H1 (cell line): ENCODE measurements around the gene ADD3. TPM values are rescaled to one million over a fixed set of nuclear protein-coding genes. Genes with fewer than 3 reads are reported as not detected.

Experiments
- CTCF ChIA-PET: fragments of 300-600 bp; sonication (Branson Sonifier 250); formaldehyde crosslinking; loops from one replicate; lab custom pipeline; 2021; ENCODE audit not compliant: partially characterized antibody; lab: Charles Lee
- POLR2A ChIA-PET: fragments of 300-600 bp; sonication (Branson Sonifier 250); formaldehyde crosslinking; loops from one replicate; lab custom pipeline; 2021; ENCODE audit warnings: inconsistent platforms; ENCODE audit not compliant: partially characterized antibody; lab: Charles Lee
- DNase-seq, 2 experiments: peaks; one replicate each; pipeline versions ENCODE4 v3.0.0 to v3.0.0-alpha.2; 2010 to 2022; ENCODE audit warnings: low spot score in 2 of 2, low read depth in 1 of 2, mixed read lengths in 1 of 2
- FAIRE-seq: peaks from 2 replicates; lab custom pipeline; 2011; peaks lifted over from hg19 to GRCh38; lab: Jason Lieb, UNC
- H2AFZ ChIP-seq: 2 replicates; pipeline ENCODE4 v1.8.1; 2012; ENCODE audit warnings: low read length, inconsistent platforms
- H2AK5ac ChIP-seq: 2 replicates; pipeline ENCODE4 v1.6.1; 2013; ENCODE audit warnings: low read depth, low read length
- H2BK120ac ChIP-seq: replicated peaks from 2 replicates; pipeline ENCODE3; 2013; ENCODE audit warnings: low read depth, low read length, inconsistent platforms
- H2BK12ac ChIP-seq: 2 replicates; pipeline ENCODE4 v1.6.1; 2013; ENCODE audit warnings: low read depth, low read length
- H2BK15ac ChIP-seq: 2 replicates; pipeline ENCODE4 v1.6.1; 2013; ENCODE audit warnings: low read length
- H2BK20ac ChIP-seq: 2 replicates; pipeline ENCODE4 v1.6.1; 2013; ENCODE audit warnings: low read length
- H2BK5ac ChIP-seq: 2 replicates; pipeline ENCODE4 v1.6.1; 2013; ENCODE audit warnings: low read depth, low read length
- H3K14ac ChIP-seq: 2 replicates; pipeline ENCODE4 v1.6.1; 2013; ENCODE audit warnings: inconsistent platforms; ENCODE audit not compliant: insufficient read length
- H3K18ac ChIP-seq: 2 replicates; pipeline ENCODE4 v1.6.1; 2013; ENCODE audit warnings: low read length; ENCODE audit errors: extremely low read depth
- H3K23ac ChIP-seq: 2 replicates; pipeline ENCODE4 v1.6.1; 2013; ENCODE audit warnings: inconsistent platforms; ENCODE audit not compliant: insufficient read length
- H3K23me2 ChIP-seq: 2 replicates; pipeline ENCODE4 v1.6.1; 2013; ENCODE audit warnings: low read depth, low read length
- H3K27ac ChIP-seq: 2 replicates; pipeline ENCODE4 v1.6.1; 2011; ENCODE audit warnings: low read depth, low read length, inconsistent platforms
- H3K27me3 ChIP-seq, 4 experiments: replicated peaks in 1 of 4; 1 replicate in 1 of 4; 2 replicates in 3 of 4; pipeline versions ENCODE4 v1.6.1 to v1.8.1; 2011 to 2013; ENCODE audit warnings: low read length in 3 of 4, mild to moderate bottlenecking in 3 of 4, inconsistent platforms in 2 of 4, mixed read lengths in 2 of 4, moderate library complexity in 1 of 4; ENCODE audit not compliant: control insufficient read depth in 3 of 4, insufficient read depth in 3 of 4; ENCODE audit errors: extremely low read depth in 1 of 4
- H3K36me3 ChIP-seq, 4 experiments: 2 replicates each; pipeline versions ENCODE4 v1.6.1 to v1.8.1; 2011 to 2013; ENCODE audit warnings: mild to moderate bottlenecking in 4 of 4, low read length in 3 of 4, moderate library complexity in 2 of 4, control low read depth in 1 of 4, inconsistent platforms in 1 of 4; ENCODE audit not compliant: insufficient read depth in 4 of 4, control insufficient read depth in 2 of 4
- H3K4ac ChIP-seq: replicated peaks from 2 replicates; pipeline ENCODE3; 2013; ENCODE audit warnings: low read length, low read depth, mixed read lengths, inconsistent platforms; ENCODE audit not compliant: insufficient read length
- H3K4me1 ChIP-seq, 4 experiments: replicated peaks in 1 of 4; 1 replicate in 1 of 4; 2 replicates in 3 of 4; pipeline versions ENCODE4 v1.6.1 to v1.8.1; 2011 to 2013; ENCODE audit warnings: low read length in 3 of 4, inconsistent platforms in 2 of 4, mixed read lengths in 1 of 4; ENCODE audit not compliant: insufficient read depth in 4 of 4, control insufficient read depth in 3 of 4
- H3K4me2 ChIP-seq, 2 experiments: 2 replicates each; pipeline versions ENCODE4 v1.6.1 to v1.8.1; 2011 to 2013; ENCODE audit warnings: low read depth in 2 of 2, low read length in 2 of 2, control low read depth in 1 of 2, inconsistent platforms in 1 of 2, mild to moderate bottlenecking in 1 of 2; ENCODE audit not compliant: insufficient read depth in 1 of 2
- H3K4me3 ChIP-seq, 4 experiments: fragments of 200-600, 300-600 bp in 1 of 4; sonication (generic), shearing (Covaris generic), sonication (Bioruptor Twin) in 1 of 4; 2 replicates each; pipeline versions ENCODE4 v1.5.1 to v1.8.1; 2011 to 2016; ENCODE audit warnings: low read length in 4 of 4, low read depth in 3 of 4, control low read depth in 2 of 4, inconsistent platforms in 2 of 4, mild to moderate bottlenecking in 2 of 4, mixed read lengths in 1 of 4, moderate library complexity in 1 of 4; ENCODE audit not compliant: insufficient read depth in 2 of 4; ENCODE audit errors: extremely low read depth in 1 of 4
- H3K56ac ChIP-seq: replicated peaks from 2 replicates; pipeline ENCODE3; 2013; ENCODE audit warnings: low read depth, mild to moderate bottlenecking, mixed read lengths, low read length, inconsistent platforms; ENCODE audit not compliant: insufficient read length
- H3K79me1 ChIP-seq: 2 replicates; pipeline ENCODE4 v1.6.1; 2013; ENCODE audit warnings: low read depth, low read length, control low read depth
- H3K79me2 ChIP-seq, 2 experiments: 2 replicates each; pipeline versions ENCODE4 v1.6.1 to v1.8.1; 2012 to 2013; ENCODE audit warnings: low read length in 2 of 2, mild to moderate bottlenecking in 2 of 2, inconsistent platforms in 1 of 2; ENCODE audit not compliant: insufficient read depth in 2 of 2, control insufficient read depth in 1 of 2
- H3K9ac ChIP-seq, 4 experiments: replicated peaks in 1 of 4; 1 replicate in 1 of 4; 2 replicates in 3 of 4; pipeline versions ENCODE4 v1.6.1 to v1.8.1; 2011 to 2013; ENCODE audit warnings: low read depth in 3 of 4, low read length in 3 of 4, control low read depth in 2 of 4, mild to moderate bottlenecking in 2 of 4, moderate library complexity in 2 of 4, inconsistent platforms in 1 of 4; ENCODE audit errors: extremely low read depth in 1 of 4
- H3K9me3 ChIP-seq, 2 experiments: 2 replicates each; pipeline versions ENCODE4 v1.6.1 to v1.8.1; 2012 to 2013; ENCODE audit warnings: mild to moderate bottlenecking in 2 of 2, moderate library complexity in 2 of 2, control low read depth in 1 of 2, inconsistent platforms in 1 of 2, low read depth in 1 of 2, low read length in 1 of 2, mixed read lengths in 1 of 2; ENCODE audit not compliant: insufficient read depth in 2 of 2
- H4K20me1 ChIP-seq, 2 experiments: replicated peaks in 1 of 2; 2 replicates each; pipeline versions ENCODE3 to v1.8.1; 2011 to 2013; ENCODE audit warnings: inconsistent platforms in 2 of 2, low read length in 2 of 2, mild to moderate bottlenecking in 1 of 2; ENCODE audit not compliant: insufficient read depth in 2 of 2, control insufficient read depth in 1 of 2
- H4K5ac ChIP-seq: 2 replicates; pipeline ENCODE4 v1.6.1; 2013; ENCODE audit warnings: low read length, low read depth, mixed read lengths, inconsistent platforms; ENCODE audit not compliant: insufficient read length
- H4K8ac ChIP-seq: 2 replicates; pipeline ENCODE4 v1.8.0; 2013; ENCODE audit warnings: mild to moderate bottlenecking, moderate library complexity, low read length, inconsistent platforms; ENCODE audit not compliant: insufficient read depth; ENCODE audit errors: extremely low read depth
- H4K91ac ChIP-seq: replicated peaks from 2 replicates; pipeline ENCODE3; 2013; ENCODE audit warnings: low read length, mixed read lengths, inconsistent platforms; ENCODE audit not compliant: insufficient read length
- SUZ12 ChIP-seq: fragments of 200-600 bp; sonication (generic); IDR thresholded peaks from 2 replicates; pipeline ENCODE4 v1.6.1; 2012; ENCODE audit warnings: mild to moderate bottlenecking, inconsistent platforms, low read length, moderate library complexity, mixed read lengths
- TEAD4 ChIP-seq: IDR thresholded peaks from 2 replicates; pipeline ENCODE4 v1.6.1; 2012; ENCODE audit warnings: low read depth, low read length, inconsistent platforms, mixed read lengths
- polyA plus RNA-seq, 7 experiments: library from polyadenylated mRNA; depleted of rRNA in 3 of 7; stranded (reverse) in 5 of 7; unstranded in 2 of 7; fragments of >200 nt in 5 of 7; fragments of 200-250 nt in 2 of 7; gene quantifications; 1 replicate in 5 of 7; 2 replicates in 1 of 7; 4 replicates in 1 of 7; pipeline versions ENCODE4 v1.2.1 to v1.2.3, GENCODE V29; 2011 to 2013; ENCODE audit warnings: missing spikeins in 2 of 7, mixed read lengths in 2 of 7
- total RNA-seq: library from RNA; stranded (reverse); fragmentation: NEBNext Ultra II Directional; extraction: Animal tissue kit (Norgen Biotek cat#: 25700); gene quantifications from 2 replicates; pipeline ENCODE4 v1.2.1, GENCODE V29; 2021

ADD3 gene
- total and polyA plus RNA-seq, 2 of the 8 experiments (the other 6 are each of a cell fraction or from before 2014, with no cell fraction given): 44.7 to 85.6 TPM

DNA sequence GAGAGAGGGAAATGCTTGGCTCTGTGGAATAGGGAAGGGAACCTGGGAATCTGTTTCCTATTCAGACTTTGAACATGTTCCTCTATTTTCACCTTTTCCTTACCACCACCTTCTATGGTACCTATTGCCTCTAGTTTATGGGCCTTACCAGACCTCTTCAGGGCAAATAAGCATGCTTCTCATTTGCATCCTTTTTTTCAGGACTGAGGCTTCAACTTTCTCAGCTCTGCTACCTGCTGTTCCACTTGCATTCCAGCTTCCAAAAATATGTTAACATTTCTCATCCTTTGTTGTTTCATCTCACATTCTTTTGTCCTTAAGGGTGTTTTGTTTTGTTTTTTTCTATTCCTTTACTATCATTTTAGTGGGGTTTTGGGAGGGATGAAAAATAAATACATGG lies 121.7 kb downstream of the ADD3 start:
- Histone ChIP-seq H2BK120ac (no peak overlapping the region), H3K56ac (no peak overlapping the region), H4K20me1 (peaks cover 0 to 2% of the 10 kb centered on the region in 2 experiments), H3K79me2 (no peaks in the 10 kb centered on the region), H3K4me3 (no peak overlapping the region), H3K23me2 (no peaks in the 10 kb centered on the region)
- DNase-seq: no peak
- CTCF ChIA-PET: interaction anchor here (0.6 to 1.5 kb wide), 4 partner anchors 8 to 1419 kb away, joined by 3 to 5 read pairs (median 4); no protein-coding TSS in a partner anchor
- no peak for TF ChIP-seq SUZ12
- peak; percentile 76 for TF ChIP-seq TEAD4
- TF ChIP-seq, all 59 proteins: peak for 1
- no peak overlapping the region for H2BK5ac ChIP-seq
- H4K8ac ChIP-seq: no peak overlapping the region
- H3K9ac ChIP-seq: no peak overlapping the region
- FAIRE-seq: no peak
- no peaks in the 10 kb centered on the region for H3K79me1 ChIP-seq
- no peaks in the 10 kb centered on the region for H3K9me3 ChIP-seq
- H4K5ac ChIP-seq: no peak overlapping the region
- H3K4me2 ChIP-seq: no peak overlapping the region
- H2BK20ac ChIP-seq: no peak overlapping the region
- peaks cover 0 to 5% (median 2%) of the 10 kb centered on the region in 4 experiments; a peak in 2 of 7 replicates for H3K4me1 ChIP-seq
- no peak overlapping the region for H3K14ac ChIP-seq
- no peaks in the 10 kb centered on the region for H3K27me3 ChIP-seq
- H3K36me3 ChIP-seq: peaks cover 0 to 43% (median 23%) of the 10 kb centered on the region in 4 experiments; a peak in 4 of 8 replicates
- no peak overlapping the region for H4K91ac ChIP-seq
- POLR2A ChIA-PET: no interaction called here
- H2AK5ac ChIP-seq: no peak overlapping the region
- H2BK12ac ChIP-seq: no peak overlapping the region
- no peak overlapping the region for H2BK15ac ChIP-seq
- no peak overlapping the region for H3K4ac ChIP-seq
- no peak overlapping the region for H2AFZ ChIP-seq
- no peak overlapping the region for H3K23ac ChIP-seq
- H3K27ac ChIP-seq: no peak overlapping the region
- no peak overlapping the region for H3K18ac ChIP-seq
